NOMO-1 treated with DMSO at 0.1 percent for 48 hours (cell line): Measurements from ENCODE around the gene HK1.
"Not testable (repeated sequence)": the region's sequence is repeated elsewhere in the genome, so short reads cannot be mapped to it uniquely, and the experiment has no call there.

Experiments
- DNase-seq: peaks from one replicate; lab custom pipeline; 2025; ENCODE audit not compliant: unreplicated experiment; lab: John Stamatoyannopoulos, UW

HK1 gene

DNA sequence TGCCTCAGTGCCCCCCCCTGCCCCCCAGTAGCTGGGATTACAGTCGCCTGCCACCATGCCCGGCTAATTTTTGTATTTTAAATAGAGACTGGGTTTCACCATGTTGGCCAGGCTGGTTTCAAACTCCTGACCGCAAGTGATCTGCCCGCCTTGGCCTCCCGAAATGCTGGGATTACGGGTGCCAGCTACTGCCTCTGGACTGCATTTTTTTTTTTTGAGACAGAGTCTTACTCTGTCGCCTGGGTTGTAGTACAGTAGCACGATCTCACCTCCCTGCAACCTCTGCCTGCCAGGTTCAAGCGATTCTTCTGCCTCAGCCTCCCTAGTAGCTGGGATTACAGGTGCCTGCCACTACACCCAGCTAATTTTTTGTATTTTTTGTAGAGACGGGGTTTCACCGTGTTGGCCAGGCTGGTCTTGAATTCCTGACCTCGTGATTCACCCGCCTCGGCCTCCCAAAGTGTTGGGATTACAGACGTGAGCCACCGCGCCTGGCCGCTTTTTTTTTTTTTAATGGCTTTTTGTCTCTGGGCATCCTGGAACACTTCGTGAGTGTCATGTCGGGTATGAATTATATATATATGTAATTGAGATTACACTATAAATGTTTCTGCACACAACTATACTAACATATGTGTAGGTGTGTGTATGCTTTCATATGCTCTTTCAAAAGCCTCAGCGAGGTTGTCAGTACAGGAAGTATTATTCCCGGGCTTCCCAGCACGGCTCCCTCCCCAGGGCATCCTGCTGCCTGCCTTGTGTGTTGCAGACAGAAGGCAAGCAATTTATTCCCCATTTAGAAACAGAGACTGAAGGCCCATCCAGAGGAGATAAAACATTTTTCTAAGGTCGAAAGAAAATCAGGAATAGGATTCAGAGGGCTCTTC is 47.6 kb downstream of the HK1 start:
- not testable (repeated sequence) for DNase-seq

DNA sequence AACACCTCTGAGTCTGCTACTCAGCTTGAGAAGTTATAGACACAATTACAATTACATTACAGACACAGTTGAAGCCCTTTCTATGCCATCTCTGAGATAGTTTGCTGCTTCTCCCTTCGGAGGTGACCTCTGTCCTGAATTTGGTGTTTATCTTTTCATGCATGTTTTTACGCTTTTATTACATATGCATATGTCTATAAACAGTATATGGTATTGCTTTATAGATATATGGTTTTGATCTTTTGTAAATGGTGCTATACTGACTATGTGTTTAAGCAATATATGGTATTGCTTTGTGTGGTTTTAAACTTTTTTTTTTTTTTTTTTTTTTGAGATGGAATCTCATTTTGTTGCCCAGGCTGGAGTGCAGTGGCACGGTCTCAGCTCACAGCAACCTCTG is 48.4 kb downstream of the HK1 start:
- DNase-seq, result no peak

DNA sequence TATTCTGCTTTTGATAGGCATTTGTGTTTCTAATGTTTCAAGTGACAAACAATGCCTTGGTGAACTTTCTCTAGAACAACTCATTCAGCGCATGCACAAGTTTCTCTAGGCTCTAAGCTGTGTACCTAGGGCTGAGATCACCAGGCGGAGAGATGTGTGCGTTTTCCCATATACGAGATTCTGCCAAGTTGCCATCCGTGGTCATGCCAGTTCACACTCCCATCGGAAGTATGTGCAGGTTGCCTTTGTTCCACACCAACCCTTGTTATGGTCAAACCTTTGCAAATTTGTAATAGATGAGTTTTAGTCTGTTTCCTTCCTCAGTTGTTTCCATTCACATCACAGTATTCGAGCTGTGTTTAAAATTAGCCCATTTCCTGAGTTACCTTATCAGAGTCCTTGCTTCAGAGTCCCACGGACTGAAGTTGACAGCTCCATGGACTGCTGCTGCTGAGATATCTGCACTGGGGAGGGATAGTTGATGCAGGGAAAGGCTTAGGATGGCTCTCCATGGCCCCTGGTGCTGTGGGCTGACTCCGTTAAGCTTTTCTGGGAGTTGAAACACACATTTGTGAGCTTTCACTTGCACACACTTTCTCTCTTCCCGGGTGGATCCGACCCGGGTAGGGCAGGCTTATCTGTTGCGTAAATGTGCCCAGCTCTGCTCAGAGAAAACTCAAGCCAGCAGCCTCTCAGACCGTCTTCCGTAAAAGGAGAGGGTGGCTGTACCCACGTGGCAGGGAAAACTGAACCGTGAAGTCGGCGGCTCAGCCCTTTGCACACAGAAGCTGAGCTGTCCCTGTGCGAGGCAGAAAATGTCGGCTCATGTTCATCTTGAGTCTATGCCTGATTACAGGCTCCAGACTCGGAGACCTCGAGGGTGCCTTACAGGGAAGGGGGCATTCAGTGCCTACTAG is 49.4 kb downstream of the HK1 start:
- DNase-seq, result peak; percentile 63

DNA sequence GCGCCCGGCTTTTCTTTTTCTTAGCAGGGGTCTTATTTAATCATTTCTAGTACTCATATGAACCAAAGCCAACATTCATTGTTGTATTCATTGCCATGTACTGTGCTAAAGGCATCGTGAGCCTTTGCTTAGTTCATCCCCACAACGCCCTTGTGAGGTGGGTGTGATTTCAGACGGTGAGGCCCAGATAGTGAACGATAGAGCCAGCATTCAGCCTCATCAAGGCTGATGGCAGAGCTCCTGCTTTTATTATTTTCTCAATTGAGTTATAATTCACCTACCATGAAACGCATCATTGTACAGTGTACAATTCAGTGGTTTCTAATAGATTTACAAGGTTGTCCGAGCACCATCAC is 50.1 kb downstream of the HK1 start:
- DNase-seq, result no peak

DNA sequence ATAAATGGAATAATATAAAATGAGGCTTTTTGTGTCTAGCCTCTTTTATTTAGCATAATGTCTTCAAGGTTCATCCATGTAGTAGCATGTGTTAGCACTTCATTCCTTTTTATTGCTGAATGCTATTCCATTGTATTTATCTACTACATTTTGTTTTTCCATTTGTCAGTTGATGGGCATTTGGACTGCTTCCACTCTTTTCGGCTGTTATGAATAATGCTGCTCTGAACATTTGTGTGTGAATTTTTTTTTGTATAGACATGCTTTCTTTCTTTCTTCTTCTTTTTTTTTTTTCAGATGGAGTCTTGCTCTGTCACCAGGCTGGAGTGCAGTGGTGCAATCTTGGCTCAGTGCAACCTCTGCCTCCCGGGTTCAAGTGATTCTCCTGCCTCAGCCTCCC is 50.6 kb downstream of the HK1 start:
- not testable (repeated sequence) for DNase-seq

DNA sequence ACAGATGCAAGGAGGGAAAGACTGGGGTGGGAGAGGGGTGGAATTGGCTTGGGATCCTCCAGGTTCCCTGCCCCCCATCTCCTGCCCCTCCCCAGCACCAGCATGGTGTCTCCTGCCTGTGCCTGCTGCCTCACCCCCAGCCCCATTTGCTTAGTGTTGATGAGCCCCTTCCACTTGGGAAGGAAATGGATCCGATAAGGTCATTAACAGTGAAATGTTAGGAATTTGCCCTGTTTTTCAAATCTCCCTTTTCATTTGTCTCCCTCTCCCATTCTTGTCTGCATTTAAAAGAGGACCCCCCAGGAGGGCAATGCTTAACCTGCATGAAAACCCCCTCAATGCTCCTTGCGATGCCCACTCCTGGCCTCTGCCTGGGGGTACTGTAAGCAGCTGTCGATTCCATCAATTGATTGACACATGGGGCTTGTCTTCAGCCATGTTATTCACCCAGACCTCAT is 51.5 kb downstream of the HK1 start:
- no peak for DNase-seq

DNA sequence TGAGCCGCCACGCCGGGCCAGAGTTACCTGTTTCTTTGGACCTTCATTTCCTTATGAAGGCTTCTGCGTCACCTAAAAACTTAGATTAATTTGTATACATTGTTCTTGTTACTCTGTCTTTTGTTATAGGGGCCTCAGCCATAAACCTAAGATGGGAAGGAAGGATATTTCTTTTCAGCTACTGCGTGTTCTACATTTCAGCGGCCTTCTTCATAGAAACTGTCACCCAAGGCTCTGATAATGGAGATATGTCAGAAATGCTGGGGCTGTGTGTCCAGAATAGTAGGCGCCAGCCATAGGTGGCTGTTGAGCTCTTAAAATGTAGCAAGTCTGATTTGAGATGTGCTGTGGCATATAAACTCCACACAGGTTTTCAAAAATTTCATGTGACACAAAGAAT is 52.9 kb downstream of the HK1 start:
- no peak for DNase-seq

DNA sequence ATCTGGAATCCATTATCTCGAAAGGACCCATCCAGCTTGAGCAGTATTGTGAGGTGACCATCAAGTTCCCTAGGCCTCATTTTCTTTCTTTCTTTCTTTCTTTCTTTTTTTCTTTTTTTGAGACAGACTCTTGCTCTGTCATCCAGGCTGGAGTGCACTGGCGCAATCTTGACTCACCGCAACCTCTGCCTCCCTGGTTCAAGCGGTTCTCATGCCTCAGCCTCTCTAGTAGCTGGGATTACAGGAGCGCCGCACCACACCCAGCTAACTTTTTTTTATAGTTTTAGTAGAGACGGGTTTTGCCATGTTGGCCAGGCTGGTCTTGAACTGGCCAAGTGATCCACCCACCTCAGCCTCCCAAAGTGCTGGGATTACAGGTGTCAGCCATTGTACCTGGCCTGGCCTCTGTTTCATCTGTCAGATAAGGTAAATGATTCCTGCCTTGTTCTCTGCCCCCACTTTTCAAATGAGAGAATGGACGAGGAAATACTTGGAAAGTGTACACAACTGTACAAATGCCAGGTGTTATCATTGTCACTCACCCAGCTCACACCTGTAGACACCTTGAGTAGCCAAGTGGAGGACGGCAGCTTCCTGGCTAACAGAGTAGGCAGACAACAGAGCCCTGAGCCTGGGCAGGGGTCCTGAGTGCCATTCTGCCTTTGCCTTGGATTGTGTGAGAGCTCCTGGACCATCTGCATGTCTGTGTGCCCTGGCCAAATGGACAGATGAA is 54.1 kb downstream of the HK1 start:
- DNase-seq, result no peak

DNA sequence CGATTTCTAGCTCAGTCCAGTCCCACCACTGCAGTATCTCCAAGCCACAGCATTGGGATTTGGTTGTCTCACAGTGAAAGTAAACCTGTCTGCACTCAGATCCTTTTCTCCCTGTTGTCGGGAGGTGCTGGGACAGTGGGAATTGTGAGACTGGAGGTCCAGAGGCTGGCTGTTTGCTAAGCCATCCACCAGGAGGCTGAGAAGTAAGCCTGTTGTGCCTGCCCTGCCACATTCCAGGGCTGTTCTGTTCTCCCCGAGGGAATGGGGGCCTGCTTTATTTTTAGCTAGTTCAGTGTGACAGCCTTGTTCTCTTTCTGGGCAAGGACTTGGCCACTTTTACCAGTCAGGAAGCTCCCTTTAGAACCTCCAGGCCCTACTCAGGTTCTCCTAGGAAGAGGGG is 54.9 kb downstream of the HK1 start:
- no peak for DNase-seq

DNA sequence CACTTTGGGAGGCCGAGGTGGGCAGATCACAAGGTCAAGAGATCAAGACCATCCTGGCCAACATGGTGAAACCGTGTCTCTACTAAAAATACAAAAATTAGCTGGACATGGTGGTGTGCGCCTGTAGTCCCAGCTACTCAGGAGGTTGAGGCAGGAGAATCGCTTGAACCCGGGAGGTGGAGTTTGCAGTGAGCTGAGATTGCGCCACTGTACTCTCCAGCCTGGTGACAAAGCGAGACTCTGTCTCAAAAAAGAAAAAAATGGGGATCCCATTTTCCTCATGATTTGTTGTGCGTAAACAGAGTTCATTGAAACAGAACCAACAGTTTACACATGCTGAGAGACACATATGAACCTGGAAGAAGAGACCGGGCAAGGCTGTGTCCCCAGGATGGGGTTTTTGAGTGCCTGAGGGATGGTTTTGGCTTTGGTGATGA is 55.6 kb downstream of the HK1 start:
- DNase-seq, result not testable (repeated sequence)

DNA sequence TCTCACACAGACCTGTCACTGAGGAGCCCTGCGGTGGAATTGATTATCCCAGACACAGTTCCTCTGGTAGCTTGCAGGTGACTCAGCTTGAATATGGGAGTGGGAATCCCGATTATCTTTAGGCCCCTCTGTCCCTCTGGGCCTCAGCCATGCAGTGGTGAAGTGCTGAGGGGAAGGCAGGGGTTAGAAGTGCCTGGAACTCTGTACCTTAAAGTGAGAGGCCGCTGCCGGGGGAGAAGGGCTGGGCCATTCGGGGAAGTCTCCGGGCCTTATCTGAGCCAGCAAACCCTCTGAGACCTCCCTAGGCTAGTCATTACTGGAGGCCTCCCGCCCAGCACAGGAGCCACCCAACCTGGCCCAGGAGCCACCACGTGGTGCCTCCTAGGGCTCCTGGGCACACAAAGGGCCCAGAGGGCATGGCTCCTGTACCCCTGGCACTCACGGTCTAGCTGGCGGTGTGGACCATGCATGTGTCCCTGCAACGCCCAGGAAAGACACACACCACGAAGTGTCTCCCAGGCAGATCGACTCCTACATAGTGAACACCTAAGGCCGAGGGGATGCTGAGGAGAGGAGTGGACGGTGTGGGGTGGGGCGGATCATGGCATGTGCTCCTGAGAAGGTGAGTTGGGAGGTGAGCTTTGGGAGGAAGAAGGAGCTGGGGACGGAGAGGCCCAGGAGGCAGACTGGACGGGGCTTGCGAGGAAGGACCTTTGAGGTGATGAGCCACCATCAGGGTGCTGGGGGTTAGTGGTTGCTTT is 56.2 kb downstream of the HK1 start:
- DNase-seq, result no peak

DNA sequence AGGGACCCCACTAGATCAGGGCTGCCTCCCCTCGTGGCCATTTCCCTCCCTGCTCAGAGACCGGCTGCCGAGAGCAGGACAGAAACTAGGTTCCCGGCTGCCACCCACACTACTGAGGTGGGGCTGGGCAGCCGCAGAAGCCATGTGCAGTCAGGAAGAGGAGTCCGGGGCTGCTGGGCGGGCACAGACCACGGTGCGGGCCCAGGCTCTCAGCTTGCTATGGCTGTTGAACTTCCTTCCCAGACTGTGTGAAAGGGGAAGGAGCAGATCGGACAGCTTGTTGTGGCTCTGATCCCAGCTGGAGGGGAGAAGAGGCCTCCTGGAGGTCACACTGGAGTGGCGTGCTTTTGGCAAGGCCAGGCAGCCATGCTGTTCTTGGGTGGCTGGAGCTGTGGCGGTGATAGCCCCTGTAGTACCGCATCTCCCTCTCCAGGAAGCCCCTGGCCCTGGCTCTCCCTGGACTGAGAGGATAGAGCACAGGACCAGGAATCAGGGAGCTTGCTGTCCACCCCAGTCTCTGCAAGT is 56.8 kb downstream of the HK1 start:
- peak; percentile 79 for DNase-seq

DNA sequence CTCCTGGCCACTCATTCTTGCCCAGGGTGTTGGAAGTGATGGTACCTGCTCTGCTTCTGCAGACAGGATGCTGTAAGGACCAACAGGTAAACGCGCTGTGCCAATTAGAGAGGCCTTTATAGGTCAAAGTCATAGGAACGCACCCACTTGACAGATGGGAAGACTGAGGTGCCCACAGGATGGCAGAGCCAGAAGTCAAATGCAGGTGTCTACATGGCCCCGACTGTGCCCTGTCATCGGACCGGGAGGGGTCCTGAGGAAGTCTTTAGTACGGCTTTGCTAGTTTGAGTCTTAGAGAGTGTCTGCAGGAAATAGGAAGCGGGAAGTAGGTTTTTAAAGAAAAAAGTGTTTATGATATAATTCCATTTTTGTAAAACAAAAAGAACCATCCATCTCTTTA is 57.3 kb downstream of the HK1 start:
- DNase-seq, result no peak

DNA sequence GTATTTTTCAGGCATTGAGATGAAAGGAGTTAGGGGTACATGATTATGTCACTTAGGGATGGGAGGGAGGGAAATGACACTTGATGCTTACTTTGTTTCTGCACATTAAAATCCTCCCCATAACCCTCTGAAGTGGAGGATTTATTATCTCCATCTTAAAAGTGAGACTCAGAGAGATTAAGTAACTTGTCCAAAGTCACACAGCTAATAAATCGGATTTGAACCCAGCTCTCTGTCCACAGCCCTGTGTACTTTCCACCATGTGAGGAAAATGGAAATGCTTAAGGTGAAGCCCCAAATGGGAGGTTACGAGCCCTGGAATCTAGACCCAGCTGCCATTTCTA is 58.6 kb downstream of the HK1 start:
- DNase-seq, result no peak

DNA sequence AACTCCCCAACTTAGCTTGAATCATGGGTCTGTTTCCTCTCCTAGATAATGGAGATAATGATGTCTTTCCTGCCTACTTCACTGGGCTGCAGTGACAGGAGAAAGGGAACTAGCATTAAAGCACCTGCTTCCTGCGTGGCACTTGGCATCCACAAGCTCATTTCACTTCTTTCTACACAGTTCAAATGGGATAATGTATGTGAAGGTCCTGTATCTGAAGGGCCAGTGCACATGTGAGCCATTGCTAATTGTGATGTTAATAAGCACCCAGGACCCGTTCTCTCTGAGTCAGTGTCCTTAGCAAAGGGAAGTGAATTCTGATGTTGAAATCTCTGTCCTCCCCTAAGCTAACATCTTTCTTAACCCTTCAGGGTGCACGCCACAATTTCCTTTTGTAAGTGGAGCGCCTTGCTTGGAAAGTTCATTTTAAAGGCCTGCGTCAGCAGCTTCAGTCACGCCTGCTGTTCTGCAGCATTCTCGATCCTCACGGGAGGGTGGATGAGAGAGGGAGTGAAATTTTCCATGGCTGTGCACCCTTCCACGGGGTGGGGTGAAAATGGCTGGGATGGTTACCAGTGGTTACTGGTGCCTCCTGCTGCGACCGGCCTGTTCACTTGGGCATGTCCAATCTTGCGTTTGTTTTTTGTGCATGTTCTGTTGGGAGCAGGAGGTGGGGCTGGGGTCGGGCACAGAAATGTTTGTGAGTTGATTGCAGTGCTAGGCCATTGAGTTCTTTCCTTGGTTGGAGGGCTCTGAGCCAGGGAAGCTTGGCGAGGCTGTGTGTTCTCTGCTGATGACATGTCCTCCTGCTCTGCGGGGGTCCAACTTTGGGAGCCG is 59.2 kb downstream of the HK1 start:
- peak; percentile 96 for DNase-seq

DNA sequence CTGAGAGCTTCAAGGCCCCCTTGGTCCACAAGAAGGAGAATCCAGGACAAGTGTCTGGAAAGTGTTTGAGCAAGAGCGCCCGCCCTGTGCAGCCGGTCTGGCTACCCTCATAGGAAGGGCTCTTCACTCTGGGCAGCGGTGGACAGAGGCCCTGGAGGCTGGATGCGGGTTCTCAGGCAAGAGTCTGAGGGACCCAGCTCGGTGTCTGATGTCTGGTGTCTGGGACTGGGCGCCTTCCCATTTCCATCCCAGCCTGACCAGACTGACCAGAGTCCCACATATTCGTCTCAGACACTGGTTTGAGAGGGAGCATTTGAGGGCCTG is 59.8 kb downstream of the HK1 start:
- no peak for DNase-seq

DNA sequence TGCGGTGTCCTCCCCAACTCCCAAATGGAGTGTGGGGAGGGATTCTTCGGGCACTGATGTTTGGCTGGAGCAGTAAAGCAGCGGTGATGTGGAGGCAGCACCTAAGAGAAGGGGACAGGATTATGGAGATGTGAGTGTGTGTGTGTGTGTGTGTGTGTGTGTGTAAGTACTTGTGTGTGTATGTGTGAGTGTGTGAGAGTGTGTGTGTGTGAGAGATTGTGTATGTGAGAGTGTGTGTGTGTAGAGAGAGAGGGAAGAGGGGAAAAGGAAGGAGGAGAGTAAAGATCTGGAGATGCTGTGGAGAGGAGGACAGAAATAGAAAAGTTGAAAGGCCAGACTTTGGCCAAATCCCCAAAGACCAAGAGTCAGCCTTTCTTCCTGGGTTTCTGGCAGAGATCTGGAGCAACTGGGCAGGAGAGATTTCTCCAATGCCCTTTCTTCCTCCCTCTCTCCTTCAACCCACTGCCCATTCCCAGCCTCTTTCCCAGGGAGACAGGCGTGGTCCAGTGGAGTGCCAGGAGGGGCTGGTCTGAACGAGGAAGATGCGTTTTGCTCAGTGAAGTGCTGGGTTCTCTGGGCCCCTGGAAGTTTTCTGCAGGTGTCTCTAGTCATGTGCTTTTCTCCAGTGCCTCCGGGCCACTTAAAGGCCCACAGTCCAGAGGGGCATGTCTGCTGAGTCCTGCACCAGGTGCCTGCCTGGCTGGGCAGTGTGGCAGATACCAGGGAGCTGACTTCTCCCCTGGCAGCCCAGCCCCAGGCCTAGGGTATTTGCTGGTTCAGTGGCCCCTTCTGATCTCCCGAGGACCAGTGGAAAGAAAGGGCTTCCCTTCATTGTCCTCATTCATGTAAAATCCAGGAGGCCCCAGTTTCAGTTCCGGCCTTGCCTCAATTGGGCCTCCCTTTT is 60.5 kb downstream of the HK1 start:
- DNase-seq, result peak; percentile 24

DNA sequence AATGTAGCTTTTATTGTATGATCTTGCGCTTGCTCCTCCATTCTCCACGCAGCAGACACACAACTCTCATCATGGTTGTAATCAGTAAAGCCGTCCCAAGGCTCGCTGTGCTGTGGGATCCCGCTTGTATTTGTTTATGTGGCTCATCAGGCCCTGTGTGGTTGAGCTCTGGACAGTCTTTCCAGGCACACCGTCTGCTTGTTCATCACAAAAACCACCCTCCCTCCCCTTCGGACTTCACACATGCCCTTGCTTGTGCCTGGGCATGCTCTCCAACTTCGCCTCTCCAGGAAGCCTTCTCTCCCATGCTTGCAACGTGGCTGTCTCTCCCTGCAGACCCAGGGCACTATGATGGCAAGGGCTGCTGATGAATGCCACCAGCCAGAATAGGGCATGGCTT is 62.4 kb downstream of the HK1 start:
- DNase-seq, result no peak

DNA sequence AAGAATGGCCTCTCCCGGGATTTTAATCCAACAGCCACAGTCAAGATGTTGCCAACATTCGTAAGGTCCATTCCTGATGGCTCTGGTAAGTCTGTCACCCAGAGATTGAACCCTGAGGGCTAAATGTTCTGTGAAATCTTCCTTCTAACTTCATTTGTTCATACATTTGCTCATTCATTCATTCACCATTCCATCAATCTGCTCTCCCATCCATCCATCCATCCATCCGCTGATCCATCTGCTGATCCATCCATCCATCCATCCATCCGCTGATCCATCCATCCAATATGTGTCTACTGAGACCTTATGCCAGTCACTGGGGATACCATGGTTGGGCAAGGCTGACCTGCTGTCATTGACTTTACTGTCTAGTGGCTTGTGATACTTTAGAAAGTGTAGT is 65.6 kb downstream of the HK1 start:
- DNase-seq, result no peak
